Measurements from ENCODE around the gene SCAMP3.

The SCAMP3 gene

DNA sequence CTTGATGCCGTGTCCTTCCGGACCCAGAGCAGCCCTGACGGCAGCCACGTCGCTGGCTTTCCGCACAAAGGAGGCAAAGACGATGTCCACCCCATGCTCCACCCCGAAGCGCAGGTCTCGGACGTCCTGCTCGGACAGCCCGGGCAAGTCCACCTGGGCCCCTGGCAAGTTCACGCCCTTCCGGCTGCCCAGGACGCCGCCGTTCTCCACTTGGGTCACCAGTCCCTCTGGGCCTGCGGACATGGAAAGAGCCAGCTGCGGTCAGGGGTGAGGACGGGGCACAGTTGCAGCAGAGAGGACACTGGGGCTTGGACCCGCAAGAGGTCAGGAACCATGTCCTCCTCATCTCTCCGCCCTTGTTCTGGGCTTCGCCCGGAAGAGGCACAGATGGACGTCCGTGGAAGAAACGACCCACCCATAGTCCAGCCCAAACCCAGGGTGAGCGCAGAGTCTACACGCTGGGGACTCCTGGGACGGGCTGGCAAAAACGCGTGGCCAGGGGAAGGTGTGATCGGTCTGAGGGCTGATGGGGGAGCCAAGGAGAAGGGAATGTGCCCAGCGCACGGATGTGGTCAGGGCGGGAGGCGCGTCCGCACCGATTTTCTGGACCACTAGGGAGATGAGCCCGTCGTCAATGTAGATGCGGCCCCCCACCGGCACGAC is 32.5 kb upstream of the SCAMP3 start:
- no peak for TF ChIP-seq ZFX (IDR thresholded peaks at IDR 0.05; ENCODE audit: borderline replicate concordance)
- TF ChIP-seq, protein P1, sequence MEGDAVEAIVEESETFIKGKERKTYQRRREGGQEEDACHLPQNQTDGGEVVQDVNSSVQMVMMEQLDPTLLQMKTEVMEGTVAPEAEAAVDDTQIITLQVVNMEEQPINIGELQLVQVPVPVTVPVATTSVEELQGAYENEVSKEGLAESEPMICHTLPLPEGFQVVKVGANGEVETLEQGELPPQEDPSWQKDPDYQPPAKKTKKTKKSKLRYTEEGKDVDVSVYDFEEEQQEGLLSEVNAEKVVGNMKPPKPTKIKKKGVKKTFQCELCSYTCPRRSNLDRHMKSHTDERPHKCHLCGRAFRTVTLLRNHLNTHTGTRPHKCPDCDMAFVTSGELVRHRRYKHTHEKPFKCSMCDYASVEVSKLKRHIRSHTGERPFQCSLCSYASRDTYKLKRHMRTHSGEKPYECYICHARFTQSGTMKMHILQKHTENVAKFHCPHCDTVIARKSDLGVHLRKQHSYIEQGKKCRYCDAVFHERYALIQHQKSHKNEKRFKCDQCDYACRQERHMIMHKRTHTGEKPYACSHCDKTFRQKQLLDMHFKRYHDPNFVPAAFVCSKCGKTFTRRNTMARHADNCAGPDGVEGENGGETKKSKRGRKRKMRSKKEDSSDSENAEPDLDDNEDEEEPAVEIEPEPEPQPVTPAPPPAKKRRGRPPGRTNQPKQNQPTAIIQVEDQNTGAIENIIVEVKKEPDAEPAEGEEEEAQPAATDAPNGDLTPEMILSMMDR (IDR thresholded peaks at IDR 0.05) = no peak
- no peak overlapping the region for H3K27ac ChIP-seq

DNA sequence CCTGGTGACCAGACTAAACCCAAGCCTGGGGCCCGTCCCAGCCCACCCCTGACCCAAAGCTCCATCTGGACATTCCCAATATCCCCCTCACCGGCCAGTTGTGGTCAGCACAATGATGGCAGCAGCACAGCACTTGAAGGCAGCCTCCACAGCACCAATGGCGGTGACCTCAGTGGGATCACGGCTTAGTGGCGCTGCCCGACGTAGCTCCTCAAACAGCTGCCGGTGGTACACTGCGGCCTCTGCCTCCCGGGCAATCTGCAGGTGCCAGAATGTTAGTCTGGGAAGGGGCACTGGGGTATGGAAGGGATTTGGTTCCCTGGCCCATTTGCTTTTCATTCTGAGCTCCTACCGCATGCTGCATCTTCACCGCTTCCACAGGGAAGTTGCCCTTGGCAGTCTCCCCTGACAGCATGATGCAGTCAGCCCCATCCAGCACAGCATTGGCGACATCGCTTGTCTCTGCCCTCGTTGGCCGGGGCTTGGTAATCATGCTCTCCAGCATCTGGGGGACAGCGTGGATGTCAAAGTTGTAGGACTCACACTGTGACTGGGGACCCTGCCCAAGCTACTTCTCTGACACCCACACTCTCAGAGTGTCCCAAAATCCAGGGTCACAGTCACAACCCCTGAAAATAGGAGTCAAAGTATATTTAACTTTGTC is 31.1 kb upstream of the SCAMP3 start:
- H3K27ac ChIP-seq = no peak overlapping the region
- no peak for TF ChIP-seq ZFX (IDR thresholded peaks at IDR 0.05; ENCODE audit: borderline replicate concordance)
- TF ChIP-seq, protein P1 (IDR thresholded peaks at IDR 0.05) = no peak

DNA sequence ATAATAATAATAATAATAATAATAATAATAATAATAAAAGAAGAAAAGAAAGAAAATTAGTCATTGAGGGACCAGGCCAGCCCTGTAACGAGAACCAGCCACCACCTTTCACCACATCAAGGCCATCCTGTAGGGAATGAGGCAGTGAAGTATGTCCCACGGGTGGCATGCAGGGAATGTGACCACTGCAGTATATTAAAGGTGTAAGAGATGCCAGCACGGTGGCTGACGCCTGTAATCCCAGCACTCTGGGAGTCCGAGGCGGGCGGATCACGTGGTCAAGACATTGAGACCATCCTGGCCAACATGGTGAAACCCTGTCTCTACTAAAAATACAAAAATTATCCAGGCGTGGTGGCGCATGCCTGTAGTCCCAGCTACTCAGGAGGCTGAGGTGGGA is 28.8 kb upstream of the SCAMP3 start:
- 0 out of 2 replicates have a peak overlapping the region, but pooled peaks have one; percentile 12 for H3K27ac ChIP-seq

DNA sequence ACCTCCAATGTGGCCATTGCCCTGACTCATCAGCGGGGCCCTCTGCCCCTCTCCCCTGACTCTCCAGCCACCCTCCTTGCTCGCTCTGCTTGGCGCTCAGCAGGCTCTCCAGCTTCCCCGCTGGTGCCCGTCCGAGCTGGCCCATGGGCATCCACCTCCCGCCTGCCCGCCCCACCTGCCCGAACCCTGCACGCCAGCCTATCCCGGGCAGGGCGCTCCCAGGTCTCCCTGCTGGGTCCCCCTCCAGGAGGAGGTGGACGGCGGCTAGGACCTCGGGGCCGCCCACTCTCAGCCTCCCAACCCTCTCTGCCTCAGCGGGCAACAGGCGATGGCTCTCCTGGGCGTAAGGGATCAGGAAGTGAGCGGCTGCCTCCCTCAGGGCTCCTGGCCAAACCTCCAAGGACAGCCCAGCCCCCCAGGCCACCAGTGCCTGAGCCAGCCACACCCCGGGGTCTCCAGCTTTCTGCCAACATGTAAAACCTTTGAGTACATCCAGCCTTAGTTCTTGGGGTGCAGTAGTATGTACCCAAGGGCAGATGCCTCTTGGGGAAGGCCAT is 25.9 kb upstream of the SCAMP3 start:
- no peak for TF ChIP-seq ZFX (IDR thresholded peaks at IDR 0.05; ENCODE audit: borderline replicate concordance)
- TF ChIP-seq, protein P1 (IDR thresholded peaks at IDR 0.05) = no peak
- H3K27ac ChIP-seq = no peak overlapping the region

DNA sequence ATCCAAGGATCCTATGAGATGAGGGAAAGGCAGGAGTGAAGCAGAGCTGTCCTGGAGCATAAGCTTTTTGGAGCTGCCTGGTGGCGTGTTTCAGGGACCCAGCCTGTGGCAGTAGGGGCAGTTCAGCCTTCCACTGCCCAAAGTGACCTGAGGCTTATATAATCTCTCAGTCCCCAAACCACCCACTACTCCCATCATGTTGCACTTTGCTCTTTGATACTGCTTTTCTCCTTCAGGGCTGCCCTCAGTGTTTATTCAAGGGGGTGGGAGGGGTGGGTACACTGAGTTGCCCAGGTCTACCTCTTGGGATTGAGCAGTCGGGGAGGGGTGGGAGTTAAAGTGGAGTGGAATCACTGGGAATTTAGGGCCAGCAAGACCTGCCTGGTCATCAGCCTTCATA is 24.4 kb upstream of the SCAMP3 start:
- TF ChIP-seq ZFX (IDR thresholded peaks at IDR 0.05; ENCODE audit: borderline replicate concordance) = no peak
- TF ChIP-seq, protein P1 (IDR thresholded peaks at IDR 0.05) = no peak
- H3K27ac ChIP-seq = no peak overlapping the region

DNA sequence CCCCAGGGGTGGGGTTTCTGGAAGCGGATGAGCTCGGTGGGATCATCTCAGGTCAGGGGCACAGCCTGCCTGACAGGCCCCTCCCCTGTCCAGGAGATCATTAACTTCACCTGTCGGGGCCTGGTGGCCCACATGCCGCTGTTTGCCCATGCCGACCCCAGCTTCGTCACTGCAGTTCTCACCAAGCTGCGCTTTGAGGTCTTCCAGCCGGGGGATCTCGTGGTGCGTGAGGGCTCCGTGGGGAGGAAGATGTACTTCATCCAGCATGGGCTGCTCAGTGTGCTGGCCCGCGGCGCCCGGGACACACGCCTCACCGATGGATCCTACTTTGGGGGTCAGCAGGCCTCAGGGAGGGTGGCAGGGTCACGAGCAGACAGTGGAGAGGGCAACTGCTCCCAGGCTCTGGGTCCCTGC is 23.5 kb upstream of the SCAMP3 start:
- H3K27ac ChIP-seq = no peak overlapping the region

DNA sequence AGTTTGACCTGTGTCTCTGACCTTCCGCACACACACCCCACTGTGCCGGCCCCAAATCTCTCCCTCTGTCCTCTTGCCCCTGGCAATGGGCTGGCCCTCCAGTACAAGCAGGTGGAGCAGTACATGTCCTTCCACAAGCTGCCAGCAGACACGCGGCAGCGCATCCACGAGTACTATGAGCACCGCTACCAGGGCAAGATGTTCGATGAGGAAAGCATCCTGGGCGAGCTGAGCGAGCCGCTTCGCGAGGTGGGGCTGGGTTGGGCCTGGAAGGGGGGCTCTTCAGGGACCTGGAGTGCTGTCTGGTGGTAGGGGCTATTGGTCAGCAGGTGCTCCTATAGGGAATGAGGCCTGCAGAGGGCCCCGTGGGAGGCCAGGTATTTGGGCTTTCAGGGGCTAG is 22.9 kb upstream of the SCAMP3 start:
- H3K27ac ChIP-seq = no peak overlapping the region

More for the DNA sequence above, 23.5 kb upstream of the SCAMP3 start:
- no peak for TF ChIP-seq ZFX (IDR thresholded peaks at IDR 0.05; ENCODE audit: borderline replicate concordance)
- TF ChIP-seq, protein P1 (IDR thresholded peaks at IDR 0.05) = no peak

More for the DNA sequence above, 22.9 kb upstream of the SCAMP3 start:
- TF ChIP-seq, protein P1 (IDR thresholded peaks at IDR 0.05) = no peak
- TF ChIP-seq ZFX (IDR thresholded peaks at IDR 0.05; ENCODE audit: borderline replicate concordance) = no peak

All from 22Rv1 (cell line).